GM12892 (cell line): Measurements from ENCODE around the gene DPY30.

ENCODE experiments used
- POLR2A ChIP-seq: IDR thresholded peaks from 2 replicates; pipeline ENCODE4 v1.6.1; 2011; ENCODE audit warnings: low read depth, low read length, control low read depth
- TAF1 ChIP-seq: IDR thresholded peaks from 2 replicates; pipeline ENCODE4 v1.6.1; 2011; ENCODE audit warnings: low read depth, mild to moderate bottlenecking, control low read depth, low read length, borderline replicate concordance

DNA sequence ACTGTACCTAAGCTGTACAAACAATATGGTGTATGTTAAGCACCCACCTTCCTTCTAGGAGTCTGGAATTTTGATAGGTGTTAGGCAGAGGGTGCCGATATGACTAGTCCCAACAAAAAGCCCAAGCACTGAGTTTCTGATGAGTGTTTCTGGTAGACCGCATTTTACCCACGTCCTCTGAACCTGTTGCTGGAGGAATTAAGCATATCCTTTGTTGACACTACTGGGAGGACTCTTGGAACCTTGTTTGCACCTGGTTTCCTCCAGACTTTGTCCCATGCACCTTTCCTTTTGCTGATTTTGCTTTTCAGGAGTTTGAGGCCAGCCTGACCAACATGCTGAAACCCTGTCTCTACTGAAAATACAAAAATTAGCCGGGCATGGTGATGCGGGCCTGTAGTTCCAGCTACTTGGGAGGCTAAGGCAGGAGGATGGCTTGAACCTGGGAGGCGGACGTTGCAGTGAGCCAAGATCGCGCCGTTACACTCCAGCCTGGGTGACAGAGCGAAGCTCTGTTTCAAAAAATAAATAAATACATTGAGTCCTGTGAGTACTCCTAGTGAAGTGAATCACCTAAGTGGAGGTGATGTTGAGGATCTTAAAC lies 12.3 kb upstream of the DPY30 start:
- TF ChIP-seq TAF1: no peak
- TF ChIP-seq POLR2A: no peak
